ENCODE data around the gene RNF213.

GRCh38 chr17:80444644-80444979 is 184.0 kb downstream of the RNF213 start:
- TF ChIP-seq EZH2 (optimal IDR thresholded peaks at IDR 0.05; ENCODE audit: low read depth, low read length): no peak
- TF ChIP-seq EZH2phosphoT487 (IDR thresholded peaks at IDR 0.05; ENCODE audit: low read length): no peak
- TF ChIP-seq CTCF (IDR thresholded peaks at IDR 0.05; ENCODE audit: low read length): no peak
